ENCODE data around the gene ARPP21. TPM values are rescaled to one million over a fixed set of nuclear protein-coding genes. Genes with fewer than 3 reads are reported as not detected.

ARPP21 gene
- total and polyA plus RNA-seq, 9 donors = not detected

- Histone ChIP-seq H3K36me3 (no peaks in the 10 kb centered on the region), H3K9me3 (no peaks in the 10 kb centered on the region), H3K4me1 (ENCODE audit: insufficient read depth) (no peaks in the 10 kb centered on the region), H3K27me3 (no peaks in the 10 kb centered on the region), H3K27ac (no peak overlapping the region), H3K4me3 (no peak overlapping the region)
- TF ChIP-seq CTCF (IDR thresholded peaks at IDR 0.05) = no peak
- no peak for TF ChIP-seq POLR2A (IDR thresholded peaks at IDR 0.05)
- TF ChIP-seq EP300 (IDR thresholded peaks at IDR 0.05) = no peak
- no peak for DNase-seq
- WGBS, 3 donors = 64 to 74% (median 65%) methylated on average over 4 of the region's 4 CpGs
- intact Hi-C loops (cut with DNase I) = no loop called here
These were observed 120.8 kb downstream of the ARPP21 start for GRCh38 chr3:35760146-35760545.

- DNase-seq = no peak
- no peaks in the 10 kb centered on the region for H3K9me3 ChIP-seq
- 23 to 39% (median 38%) methylated on average over 1 of the region's 1 CpG for WGBS, 3 donors
- H3K27ac ChIP-seq = no peak overlapping the region
- H3K4me3 ChIP-seq = no peak overlapping the region
- H3K27me3 ChIP-seq = no peaks in the 10 kb centered on the region
- no peaks in the 10 kb centered on the region for H3K36me3 ChIP-seq
- intact Hi-C loops (cut with DNase I) = no loop called here
- no peaks in the 10 kb centered on the region for H3K4me1 ChIP-seq (ENCODE audit: insufficient read depth)
- no peak for TF ChIP-seq EP300 (IDR thresholded peaks at IDR 0.05)
- no peak for TF ChIP-seq CTCF (IDR thresholded peaks at IDR 0.05)
- TF ChIP-seq POLR2A (IDR thresholded peaks at IDR 0.05) = no peak
These were observed 122.0 kb downstream of the ARPP21 start for GRCh38 chr3:35761311-35761710.

- intact Hi-C loops (cut with DNase I) = no loop called here
- H3K4me3 ChIP-seq = no peak overlapping the region
- TF ChIP-seq CTCF (IDR thresholded peaks at IDR 0.05) (no peak), EP300 (IDR thresholded peaks at IDR 0.05) (no peak), POLR2A (IDR thresholded peaks at IDR 0.05) (no peak)
These were observed 133.2 kb downstream of the ARPP21 start for GRCh38 chr3:35772381-35773015.

GRCh38 chr3:35773417-35773816 is 134.1 kb downstream of the ARPP21 start:
- 89 to 92% (median 90%) methylated on average over 1 of the region's 1 CpG for WGBS, 3 donors
- Histone ChIP-seq H3K27ac (no peak overlapping the region), H3K9me3 (no peaks in the 10 kb centered on the region)

More at GRCh38 chr3:35772381-35773015, 133.2 kb downstream of the ARPP21 start:
- WGBS, 3 donors = 69 to 75% (median 71%) methylated on average over 2 of the region's 2 CpGs
- Histone ChIP-seq H3K36me3 (no peaks in the 10 kb centered on the region), H3K27ac (no peak overlapping the region), H3K27me3 (no peaks in the 10 kb centered on the region), H3K4me1 (ENCODE audit: insufficient read depth) (no peaks in the 10 kb centered on the region), H3K9me3 (no peaks in the 10 kb centered on the region)
- DNase-seq = no peak

More at GRCh38 chr3:35773417-35773816, 134.1 kb downstream of the ARPP21 start:
- TF ChIP-seq CTCF (IDR thresholded peaks at IDR 0.05) (no peak), POLR2A (IDR thresholded peaks at IDR 0.05) (no peak), EP300 (IDR thresholded peaks at IDR 0.05) (no peak)
- Histone ChIP-seq H3K4me1 (ENCODE audit: insufficient read depth) (no peaks in the 10 kb centered on the region), H3K36me3 (no peaks in the 10 kb centered on the region), H3K27me3 (no peaks in the 10 kb centered on the region), H3K4me3 (no peak overlapping the region)
- intact Hi-C loops (cut with DNase I) = no loop called here
- no peak for DNase-seq
